GM21447 (cell line): ENCODE measurements around the gene GPR68.
"Not testable (repeated sequence)": the region's sequence is repeated elsewhere in the genome, so short reads cannot be mapped to it uniquely, and the experiment has no call there.

ENCODE experiments used
- ATAC-seq: cut with Tn5 transposase; IDR thresholded peaks from one replicate; pipeline ENCODE4 v1.9.1; 2021; ENCODE audit not compliant: unreplicated experiment

Gene GPR68

GRCh38 chr14:91230397-91231035, 14.0 kb downstream of the GPR68 start:
- ATAC-seq, result no peak

GRCh38 chr14:91229743-91230200, 14.7 kb downstream of the GPR68 start:
- ATAC-seq, result peak; percentile 65

GRCh38 chr14:91229005-91229382, 15.5 kb downstream of the GPR68 start:
- ATAC-seq, result no peak

- ATAC-seq, result peak; percentile 82
Observed at GRCh38 chr14:91228112-91229004, 16.1 kb downstream of the GPR68 start.

GRCh38 chr14:91227183-91227628, 17.3 kb downstream of the GPR68 start:
- ATAC-seq, result no peak

- ATAC-seq, result not testable (repeated sequence)
Observed at GRCh38 chr14:91226360-91226759, 18.1 kb downstream of the GPR68 start.

- no peak for ATAC-seq
Observed at GRCh38 chr14:91225025-91225424, 19.5 kb downstream of the GPR68 start.

GRCh38 chr14:91223028-91223783, 21.3 kb downstream of the GPR68 start:
- no peak for ATAC-seq

GRCh38 chr14:91221270-91221669, 23.2 kb downstream of the GPR68 start:
- no peak for ATAC-seq

- ATAC-seq, result no peak
Observed at GRCh38 chr14:91220581-91221000, 23.9 kb downstream of the GPR68 start.

- ATAC-seq, result no peak
Observed at GRCh38 chr14:91219517-91220389, 24.8 kb downstream of the GPR68 start.

- ATAC-seq, result no peak
Observed at GRCh38 chr14:91218014-91218413, 26.5 kb downstream of the GPR68 start.

GRCh38 chr14:91216731-91217226, 27.7 kb downstream of the GPR68 start:
- no peak for ATAC-seq

- no peak for ATAC-seq
Observed at GRCh38 chr14:91215381-91215780, 29.1 kb downstream of the GPR68 start.

GRCh38 chr14:91214306-91214705, 30.2 kb downstream of the GPR68 start:
- ATAC-seq, result no peak

- no peak for ATAC-seq
Observed at GRCh38 chr14:91211017-91211416, 33.5 kb downstream of the GPR68 start.

- no peak for ATAC-seq
Observed at GRCh38 chr14:91207008-91207407, 37.5 kb downstream of the GPR68 start.

GRCh38 chr14:91205459-91205858, 39.0 kb downstream of the GPR68 start:
- ATAC-seq, result no peak

GRCh38 chr14:91204657-91205056, 39.8 kb downstream of the GPR68 start:
- no peak for ATAC-seq
